ENCODE results near the gene LRMDA.

LRMDA gene

DNA sequence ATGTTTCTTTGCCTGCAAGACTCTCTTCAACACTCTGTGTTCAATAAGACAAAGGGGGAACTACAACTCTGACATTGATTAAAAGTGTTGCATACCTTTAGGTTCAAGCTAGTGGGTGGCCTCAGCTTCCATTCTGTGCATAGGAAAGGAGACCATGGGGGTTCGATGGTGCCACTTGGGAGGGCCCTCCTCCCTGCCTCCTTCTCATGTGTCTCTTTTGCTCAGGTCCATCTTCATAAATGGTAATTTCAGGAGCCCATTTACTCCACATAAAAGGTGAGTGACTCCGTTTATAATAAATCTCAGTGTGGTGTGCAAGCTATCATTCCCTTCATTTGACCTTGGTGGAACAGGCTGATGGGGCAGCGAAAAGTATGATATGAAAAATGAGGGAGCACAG is 285.1 kb downstream of the LRMDA start:
- DNase-seq (ENCODE audit: low spot score) = no peak

DNA sequence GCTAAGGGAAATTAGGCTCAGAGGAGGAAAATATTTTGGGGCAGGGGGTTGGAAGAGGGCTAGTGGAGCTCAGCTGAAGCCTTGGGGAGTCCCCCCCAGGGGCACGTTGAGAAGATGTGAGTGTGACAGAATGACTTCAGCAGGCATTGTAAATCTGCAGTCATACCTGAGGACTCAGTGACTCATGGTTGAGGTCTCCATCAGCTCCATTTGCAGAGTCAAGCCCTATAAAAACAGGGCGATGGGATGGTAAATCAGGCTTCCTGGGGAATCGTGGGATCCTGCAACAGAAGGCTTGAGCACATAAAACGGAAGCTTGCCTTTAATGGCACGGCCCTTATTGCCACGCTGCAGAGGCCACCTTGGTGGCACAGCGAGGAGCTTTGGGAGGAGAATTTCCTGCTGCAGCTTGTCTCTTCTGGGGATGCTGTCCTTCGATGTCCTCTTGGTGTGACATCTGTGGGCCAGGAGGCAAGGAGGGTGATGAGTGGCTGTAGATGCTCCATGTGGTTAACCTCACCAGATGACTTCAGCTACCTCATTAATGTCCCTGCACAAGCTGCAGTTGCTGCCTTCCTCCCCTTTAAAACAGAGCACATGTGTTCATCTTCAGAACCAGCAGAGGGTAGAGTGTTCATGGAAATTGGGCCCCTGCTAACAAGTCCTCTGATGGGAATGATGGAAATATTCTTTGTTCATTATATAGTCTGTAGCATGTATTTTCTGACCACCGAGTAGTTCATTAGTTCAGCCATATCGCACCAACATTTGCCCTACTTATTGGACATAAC is 285.9 kb downstream of the LRMDA start:
- peak; percentile 31 for DNase-seq (ENCODE audit: low spot score)

DNA sequence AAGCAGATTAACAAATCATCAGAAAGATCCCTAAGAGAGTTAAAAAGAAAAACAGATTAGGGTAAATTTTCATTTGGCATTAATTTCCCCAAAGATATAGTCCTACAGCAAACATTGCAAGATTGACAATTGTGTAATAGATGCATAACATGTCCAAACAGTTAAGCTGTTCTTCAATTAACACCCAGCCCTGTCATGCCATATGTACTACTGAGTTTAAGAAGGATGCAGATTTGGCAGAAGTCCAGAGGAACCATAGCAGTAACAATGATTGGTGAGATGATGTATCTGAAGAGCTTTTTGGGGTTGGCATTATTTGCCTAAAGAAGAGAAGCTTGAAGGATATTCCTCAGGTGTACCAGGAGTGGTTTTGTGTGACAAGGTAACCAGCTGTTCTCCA is 287.6 kb downstream of the LRMDA start:
- DNase-seq (ENCODE audit: low spot score) = no peak

DNA sequence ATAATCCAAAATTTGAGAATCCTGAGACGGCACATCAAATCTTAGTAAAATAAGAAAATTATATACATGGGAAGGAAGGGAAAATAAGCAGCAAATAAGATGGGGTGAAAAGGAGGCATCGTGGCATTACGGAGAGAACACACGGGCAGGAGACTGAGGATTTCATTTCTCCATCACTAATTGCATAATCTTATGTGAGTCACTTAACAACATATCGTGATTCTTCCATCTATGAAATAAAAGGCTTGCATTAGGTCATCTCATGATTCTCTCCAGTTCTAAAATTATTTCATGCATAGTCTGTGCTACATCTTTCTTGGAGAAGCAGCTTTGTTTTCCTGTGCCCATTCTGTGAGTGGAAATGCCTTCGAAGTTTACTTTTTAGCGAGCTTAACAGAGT is 288.7 kb downstream of the LRMDA start:
- no peak for DNase-seq (ENCODE audit: low spot score)

DNA sequence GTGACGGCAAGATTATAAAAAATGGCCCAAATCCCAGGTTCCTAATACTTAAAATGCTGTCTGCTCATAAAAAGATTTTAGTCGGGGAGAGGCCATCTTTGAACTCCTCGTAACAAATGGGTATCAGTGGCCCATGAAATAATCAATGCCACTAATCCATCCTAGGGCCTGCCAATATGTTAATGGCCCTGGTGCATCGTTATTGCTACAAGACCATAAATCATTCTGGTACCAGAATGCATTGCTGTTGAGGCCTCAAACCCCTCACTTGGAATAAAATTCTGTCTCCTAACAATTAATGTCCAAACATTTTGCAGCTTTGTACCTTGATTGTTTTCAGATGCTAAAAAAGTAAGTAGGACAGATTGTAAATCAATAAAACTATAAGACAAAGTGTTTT is 290.6 kb downstream of the LRMDA start:
- no peak for DNase-seq (ENCODE audit: low spot score)

DNA sequence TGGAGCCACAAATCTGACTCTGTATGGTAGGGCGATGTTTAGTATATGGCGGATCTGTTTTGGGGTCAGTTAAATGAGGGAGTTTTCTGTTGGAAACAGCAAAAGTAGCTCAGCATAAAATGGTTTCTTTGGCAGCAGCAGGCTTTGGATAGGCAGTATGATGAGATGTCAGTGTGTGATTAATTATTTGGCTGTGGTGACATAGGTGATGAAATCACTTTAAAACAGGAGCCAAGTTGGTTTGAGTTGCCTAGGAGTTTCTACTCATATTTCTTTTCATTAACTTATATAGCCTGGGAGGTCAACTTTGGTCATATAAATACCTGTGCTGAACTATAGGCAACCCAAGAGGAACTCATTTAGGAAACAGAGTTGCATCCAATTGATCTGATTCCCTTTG is 291.2 kb downstream of the LRMDA start:
- no peak for DNase-seq (ENCODE audit: low spot score)

DNA sequence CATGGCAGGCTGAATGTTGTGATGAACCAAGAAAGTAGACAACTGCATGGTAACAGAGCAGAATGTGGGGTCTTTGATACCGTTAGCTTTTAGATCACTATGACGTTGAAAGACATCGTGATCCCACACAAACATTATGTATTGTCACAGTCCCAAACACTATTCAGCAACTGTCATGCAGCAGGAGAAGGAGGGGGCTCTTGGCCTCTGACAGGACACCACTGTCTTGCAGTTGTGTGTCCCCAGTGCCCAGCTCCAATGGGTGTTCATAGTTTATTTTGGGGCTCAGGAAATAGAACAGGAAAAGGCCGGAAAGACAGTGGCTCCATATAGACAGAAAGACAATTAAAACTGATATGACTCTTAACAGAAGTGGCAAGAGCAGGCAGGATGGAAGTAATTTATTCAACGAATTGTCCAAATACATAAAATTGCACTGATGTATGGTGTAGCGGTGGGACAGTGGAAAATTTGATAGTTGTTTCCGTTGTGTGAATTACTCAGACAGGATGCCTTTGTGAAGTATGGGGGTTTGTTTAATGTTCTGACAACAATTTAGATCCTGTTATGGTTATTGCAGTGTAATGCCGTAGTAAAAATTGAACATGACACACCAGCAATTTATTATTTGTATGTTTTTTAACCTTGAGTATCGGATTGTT is 292.0 kb downstream of the LRMDA start:
- DNase-seq (ENCODE audit: low spot score) = no peak

DNA sequence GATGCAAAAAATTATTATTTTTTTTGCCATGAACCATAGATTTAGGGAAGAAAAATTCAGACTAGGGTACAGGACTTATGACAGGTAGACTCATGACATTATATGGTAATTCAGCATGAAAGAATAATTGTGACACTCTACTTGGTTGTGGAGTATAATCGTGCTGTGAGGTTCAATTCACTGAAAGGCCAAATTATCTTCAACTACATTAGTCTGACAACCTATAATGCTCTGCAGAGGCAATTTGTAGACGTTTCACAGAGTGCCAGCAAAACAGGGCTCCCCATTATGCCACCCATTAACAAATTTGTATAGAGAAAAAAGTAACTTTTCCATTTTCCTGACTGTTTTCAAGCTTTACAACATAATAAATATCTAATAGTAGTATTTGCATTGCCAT is 292.6 kb downstream of the LRMDA start:
- no peak for DNase-seq (ENCODE audit: low spot score)

DNA sequence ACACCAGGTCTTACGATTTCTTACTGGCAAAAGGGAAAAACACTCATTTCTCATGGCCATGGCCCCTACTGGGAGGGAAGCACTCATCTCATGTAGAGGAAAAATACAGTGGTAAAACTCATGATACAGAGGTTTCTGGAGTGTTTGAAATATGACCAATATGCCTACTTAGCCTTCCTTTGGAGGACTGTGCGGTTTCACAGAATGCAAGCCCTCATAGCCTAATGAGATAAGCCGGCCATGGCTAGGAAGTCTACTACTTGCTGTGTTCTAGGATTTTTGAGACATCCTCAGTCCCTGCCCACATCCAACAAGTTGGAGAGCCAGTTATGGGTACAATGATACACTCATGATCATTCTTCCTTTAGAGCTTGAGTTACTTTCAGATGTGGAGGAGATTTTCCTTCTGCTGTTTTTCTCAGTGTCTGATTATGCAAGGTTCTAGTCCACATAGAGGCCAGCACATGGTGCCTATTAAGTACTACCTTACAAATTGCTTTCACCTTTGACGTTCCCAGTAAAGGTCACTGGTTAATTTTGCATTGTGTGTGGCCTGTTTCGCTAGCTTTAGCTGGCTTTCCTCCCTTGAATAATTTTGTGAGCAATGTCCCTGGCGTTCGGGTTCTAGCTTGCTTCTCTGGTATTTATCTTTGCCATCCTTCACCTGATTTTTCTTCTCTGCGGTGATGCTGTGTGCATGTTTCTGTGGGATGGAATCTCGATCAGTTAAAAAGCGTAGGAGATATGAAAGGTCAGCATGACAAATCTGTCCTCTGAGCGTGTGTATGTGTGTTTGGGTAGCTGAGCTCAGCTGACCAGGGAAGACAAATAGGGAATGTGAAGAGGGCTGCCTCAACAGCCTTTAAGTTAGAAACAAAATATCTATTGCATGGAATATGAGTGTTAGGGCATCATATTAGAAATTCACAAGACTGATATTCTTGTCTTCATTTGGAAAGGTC is 295.4 kb downstream of the LRMDA start:
- no peak for DNase-seq (ENCODE audit: low spot score)

DNA sequence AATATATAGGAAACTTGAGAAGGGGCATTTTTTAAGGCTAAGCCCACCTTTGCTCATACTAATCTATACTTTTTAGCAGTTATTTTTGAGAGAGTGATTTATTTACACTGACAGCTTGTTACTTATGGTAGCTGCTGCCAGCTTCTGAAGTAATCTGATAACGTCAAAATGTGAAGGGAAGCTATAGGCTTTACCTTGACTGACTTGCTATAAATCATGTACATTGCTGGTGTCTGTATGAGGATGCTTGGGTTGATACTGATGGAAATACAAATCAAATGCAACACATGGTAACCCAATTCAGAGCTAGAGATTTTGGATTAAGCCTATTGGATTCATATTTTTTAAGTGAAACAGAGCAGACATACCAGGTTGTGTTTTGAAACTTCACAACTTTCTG is 299.4 kb downstream of the LRMDA start:
- DNase-seq (ENCODE audit: low spot score) = no peak

DNA sequence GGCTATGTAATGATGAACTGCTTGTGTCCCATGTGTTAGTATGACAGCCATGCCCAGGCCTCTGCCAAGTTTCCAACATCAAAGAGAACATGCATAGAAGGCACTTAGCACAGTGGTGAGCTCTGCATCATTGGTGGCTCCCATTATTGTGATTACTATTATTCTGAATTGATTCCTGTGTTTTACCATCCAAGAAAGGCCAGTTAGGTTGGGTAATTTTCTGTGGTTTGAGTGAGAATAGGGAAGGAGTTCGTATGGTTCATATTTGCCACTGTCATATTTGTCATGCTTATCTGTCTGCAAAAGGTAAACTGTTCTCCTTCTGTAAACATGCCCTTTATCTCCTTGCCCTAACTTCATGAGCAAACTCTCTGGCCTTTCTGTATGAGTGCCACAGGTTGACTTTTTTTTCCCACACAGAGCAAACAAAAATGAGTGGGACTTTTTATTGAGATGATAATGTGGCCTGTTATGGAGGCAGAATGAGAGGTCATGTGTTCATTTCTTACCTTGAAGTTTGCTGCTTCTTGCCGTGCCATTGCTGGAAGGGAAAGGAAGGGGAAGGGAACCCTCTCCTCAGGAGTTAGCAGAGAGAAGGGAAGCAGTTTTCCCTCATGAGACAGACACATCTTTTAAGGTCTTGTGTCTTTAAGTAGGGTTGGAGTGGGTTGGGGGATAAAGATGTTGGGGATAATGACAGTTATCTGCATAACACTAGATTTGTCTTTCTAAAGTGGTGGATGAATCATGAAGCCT is 301.9 kb downstream of the LRMDA start:
- no peak for DNase-seq (ENCODE audit: low spot score)

DNA sequence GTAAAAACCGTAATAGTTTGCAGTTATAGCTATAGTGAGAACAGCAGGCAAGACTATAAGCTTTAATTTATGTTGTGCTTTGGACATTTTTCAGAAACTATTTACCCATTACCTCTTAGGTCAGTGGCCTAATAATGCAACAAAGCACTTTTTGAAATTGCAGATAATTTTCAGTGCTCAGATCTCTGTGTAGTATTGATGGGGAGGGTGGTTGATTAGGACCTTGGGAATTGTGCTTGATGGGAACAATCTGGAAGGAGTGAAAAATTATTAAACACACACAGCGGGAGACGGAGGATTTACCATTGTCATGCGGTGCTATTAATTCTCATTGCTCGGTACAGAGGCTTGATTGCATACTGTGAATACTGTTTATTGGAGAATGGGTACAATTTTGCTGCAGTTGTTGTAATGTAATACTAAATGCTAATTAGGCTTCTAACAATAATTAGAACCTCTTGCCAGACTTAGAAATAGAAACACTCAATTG is 304.8 kb downstream of the LRMDA start:
- no peak for DNase-seq (ENCODE audit: low spot score)

DNA sequence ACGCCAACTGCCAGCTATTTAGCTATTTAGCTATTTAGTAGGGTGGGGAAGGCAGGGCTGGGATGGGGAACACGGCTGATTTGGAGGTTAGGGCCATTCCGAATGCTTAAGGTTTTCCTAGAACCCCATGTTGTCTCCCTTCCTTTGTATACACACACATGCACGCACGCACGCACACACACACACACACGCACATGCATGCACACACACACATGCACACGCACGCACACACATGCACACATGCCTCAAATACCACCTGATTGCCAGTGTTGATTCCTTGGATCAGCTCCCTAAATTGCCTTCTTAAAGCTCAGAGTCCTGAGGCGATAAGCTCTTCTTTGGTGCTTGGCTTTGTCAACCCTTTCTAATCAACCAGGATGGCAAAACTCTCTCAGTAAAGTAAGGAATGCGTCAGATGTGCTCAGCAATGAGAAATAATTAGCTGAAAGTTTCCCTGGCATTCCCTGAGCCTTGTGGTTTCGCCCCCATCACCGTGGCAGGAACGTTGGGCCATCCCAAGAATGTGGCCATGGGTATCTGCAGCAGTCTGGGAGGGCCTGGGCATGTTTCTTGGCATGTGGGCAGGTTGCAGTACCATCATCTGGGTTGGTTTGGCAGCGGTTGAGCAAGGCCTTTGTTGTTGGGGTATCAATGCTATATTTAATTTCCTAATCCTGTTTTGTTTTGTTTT is 305.6 kb downstream of the LRMDA start:
- no peak for DNase-seq (ENCODE audit: low spot score)

DNA sequence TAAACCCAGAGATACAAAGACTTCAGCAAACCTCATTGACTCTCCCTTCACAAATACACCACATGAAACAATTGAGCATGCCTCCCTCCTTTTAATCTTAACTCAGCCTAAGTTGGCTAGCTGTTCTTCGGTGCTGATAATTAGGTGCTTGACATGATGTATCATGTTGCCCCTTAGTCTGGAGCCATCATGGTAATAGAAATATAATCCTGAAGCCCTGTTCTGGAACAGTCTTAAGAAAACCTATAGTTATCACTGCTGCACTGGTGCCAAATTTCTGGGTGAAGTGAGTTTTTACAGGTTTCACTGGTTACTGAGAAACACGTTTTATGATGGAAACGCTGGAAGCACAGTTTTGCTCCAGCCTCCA is 306.1 kb downstream of the LRMDA start:
- DNase-seq (ENCODE audit: low spot score) = no peak

DNA sequence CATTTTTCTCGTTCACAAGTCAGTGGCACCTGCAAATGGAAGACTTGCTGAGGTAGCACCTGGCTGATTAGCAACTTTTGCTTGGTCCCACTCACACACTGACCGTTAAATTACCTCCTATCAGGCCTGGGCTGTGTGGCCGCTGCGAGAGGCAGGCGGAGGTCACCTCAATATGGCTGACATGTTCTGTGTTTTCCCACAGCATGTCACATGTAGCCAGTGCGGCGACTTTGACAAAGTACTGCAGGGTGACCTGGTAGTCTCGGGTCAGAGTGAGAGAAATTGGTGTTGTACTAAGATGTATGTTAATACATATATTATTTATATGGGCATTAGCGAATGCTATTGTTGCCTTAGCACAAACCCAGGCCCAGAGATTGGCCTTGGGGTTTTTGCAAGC is 307.5 kb downstream of the LRMDA start:
- DNase-seq (ENCODE audit: low spot score) = no peak

DNA sequence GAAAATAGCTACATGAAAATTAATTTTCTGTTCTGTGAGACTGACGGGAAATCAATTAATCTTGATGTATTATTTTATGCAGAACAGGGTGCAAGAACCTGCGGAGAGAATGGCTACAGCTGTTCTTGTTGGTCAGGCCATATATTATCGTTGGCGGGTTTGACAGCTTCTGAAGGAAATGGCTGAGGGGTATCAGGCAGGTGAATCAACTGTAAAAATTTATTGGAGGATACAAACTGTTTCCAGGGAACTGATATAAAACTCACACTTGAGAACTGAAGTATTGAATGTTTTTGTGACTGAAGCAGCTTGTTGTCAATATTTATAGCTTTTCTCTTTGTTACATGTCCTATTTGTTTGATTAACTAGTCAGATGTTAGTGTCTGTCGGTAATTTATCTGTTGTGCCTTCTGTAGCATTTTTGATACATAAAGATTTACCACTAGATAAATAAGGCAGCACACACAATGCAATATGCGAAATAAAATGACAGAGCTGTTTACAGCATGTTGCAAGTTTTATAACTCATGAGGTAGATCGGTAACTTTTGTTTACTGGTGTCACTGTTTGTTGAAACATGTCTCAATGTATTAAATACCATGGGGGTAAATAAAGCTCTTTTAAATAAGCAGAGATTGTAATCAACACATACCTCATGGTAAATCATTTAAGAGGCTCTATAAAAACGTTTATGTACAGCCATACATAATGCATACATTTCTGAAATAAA is 308.2 kb downstream of the LRMDA start:
- no peak for DNase-seq (ENCODE audit: low spot score)

DNA sequence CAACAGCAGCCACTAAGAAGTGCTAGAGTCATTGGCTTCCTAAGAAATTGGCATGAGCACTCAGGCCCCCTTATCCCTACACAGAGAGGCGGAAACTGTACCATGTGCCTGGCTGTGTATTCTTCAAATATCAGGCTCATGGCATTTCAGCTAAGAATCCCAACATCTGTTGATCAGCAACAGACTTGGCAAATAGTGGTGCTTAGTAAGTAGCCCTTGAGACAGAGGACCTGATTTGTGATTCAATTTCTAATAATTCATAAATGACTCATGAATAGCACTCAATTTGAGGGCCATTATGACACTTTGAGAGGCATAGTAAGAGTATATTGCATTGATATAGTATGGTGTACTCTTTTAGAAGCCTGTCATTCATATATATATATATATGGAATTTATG is 309.1 kb downstream of the LRMDA start:
- DNase-seq (ENCODE audit: low spot score) = no peak

DNA sequence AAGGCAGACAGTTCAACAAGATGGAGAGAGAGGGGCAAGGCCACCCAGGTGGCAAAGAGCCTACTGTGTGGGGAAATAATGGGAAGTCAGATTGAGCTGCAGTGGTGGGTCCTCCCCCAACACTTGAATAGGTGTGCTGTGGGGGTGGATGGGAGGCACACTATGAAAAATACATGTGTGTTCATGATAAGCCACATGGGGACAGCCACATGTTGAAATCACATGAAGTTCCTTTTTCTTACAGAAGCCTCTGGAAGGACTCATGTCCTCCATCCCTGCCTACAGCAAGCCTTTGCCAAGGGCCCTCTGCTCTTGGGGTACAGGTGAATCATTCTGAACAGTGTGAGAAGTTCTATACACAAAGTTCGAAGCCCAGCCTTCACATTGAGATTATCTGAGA is 310.9 kb downstream of the LRMDA start:
- no peak for DNase-seq (ENCODE audit: low spot score)

DNA sequence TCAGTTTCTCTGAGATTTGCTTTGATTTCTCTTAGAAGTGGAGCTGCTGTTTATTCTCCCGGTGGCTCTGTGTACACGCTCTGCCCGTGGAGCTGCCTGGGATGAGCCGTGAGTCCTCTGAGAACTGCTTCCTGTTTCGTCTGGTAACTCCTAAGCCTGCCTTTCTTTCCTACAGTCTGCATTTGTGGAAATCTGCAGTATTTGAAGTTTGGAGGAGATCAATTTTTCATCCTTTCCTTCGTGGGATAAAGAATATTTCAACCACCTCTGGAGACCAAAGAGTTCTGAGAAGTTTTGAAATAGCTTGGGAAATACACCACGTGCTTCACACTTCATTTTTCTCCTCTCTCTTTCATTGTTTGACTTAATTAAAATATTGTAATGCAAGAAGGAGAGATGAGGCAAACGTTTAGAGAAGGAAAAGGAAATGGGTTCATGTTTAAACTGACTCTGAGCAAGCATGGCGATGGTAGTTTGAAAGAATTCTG is 311.9 kb downstream of the LRMDA start:
- no peak for DNase-seq (ENCODE audit: low spot score)

DNA sequence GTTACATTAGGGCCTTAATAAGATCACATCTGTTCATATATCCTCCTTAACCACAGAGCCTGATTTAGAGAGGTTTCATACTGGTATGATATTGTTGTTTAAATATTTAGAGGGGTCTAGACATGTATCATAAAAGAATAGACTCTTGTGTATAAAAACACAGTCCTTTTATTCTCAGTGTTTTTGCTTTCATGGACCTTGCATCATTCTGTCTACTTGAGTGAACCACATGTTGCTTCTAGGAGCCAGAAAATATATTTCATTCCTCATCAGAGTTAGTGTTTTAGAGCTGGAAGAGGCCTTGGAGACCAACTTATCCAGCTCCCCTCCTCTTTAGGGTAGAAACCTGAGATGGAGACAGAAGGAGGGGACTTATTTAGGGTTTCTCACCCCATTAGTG is 312.8 kb downstream of the LRMDA start:
- DNase-seq (ENCODE audit: low spot score) = no peak
